Measurements from ENCODE around the gene MORN2.
A peak's percentile ranks its signal among the peaks of the same experiment; 100 is the strongest.

Gene MORN2

GRCh38 chr2:38862476-38862875 is 13.3 kb upstream of the MORN2 start:
- H3K27me3 ChIP-seq (ENCODE audit: control insufficient read depth in 1 of 2, insufficient read depth in 2 of 2, low read length in 2 of 2), result no peaks in the 10 kb centered on the region
- no peak overlapping the region for H3K4me3 ChIP-seq (ENCODE audit: low read length in 2 of 2)
- no peak overlapping the region for H3K9ac ChIP-seq (ENCODE audit: low read length in 2 of 2)
- H3K27ac ChIP-seq (ENCODE audit: low read length), result no peak overlapping the region
- H3K36me3 ChIP-seq (ENCODE audit: control insufficient read depth in 2 of 2, insufficient read depth in 2 of 2, low read length in 2 of 2), result peaks cover 31 to 37% of the 10 kb centered on the region in 2 donors
- H3K4me1 ChIP-seq (ENCODE audit: control insufficient read depth, insufficient read depth, low read length), result no peaks in the 10 kb centered on the region
- no peaks in the 10 kb centered on the region for H3K9me3 ChIP-seq (ENCODE audit: control insufficient read depth in 2 of 2, low read length in 2 of 2)

GRCh38 chr2:38863061-38863695 is 12.6 kb upstream of the MORN2 start:
- Histone ChIP-seq H3K36me3 (ENCODE audit: control insufficient read depth in 2 of 2, insufficient read depth in 2 of 2, low read length in 2 of 2) (peaks cover 27 to 37% of the 10 kb centered on the region in 2 donors), H3K27me3 (ENCODE audit: control insufficient read depth in 1 of 2, insufficient read depth in 2 of 2, low read length in 2 of 2) (no peaks in the 10 kb centered on the region), H3K4me3 (ENCODE audit: low read length in 2 of 2) (no peak overlapping the region), H3K27ac (ENCODE audit: low read length) (no peak overlapping the region), H3K9me3 (ENCODE audit: control insufficient read depth in 2 of 2, low read length in 2 of 2) (no peaks in the 10 kb centered on the region), H3K4me1 (ENCODE audit: control insufficient read depth, insufficient read depth, low read length) (no peaks in the 10 kb centered on the region), H3K9ac (ENCODE audit: low read length in 2 of 2) (no peak overlapping the region)

GRCh38 chr2:38866773-38867443 is 8.9 kb upstream of the MORN2 start:
- Histone ChIP-seq H3K4me3 (ENCODE audit: low read length in 2 of 2) (no peak overlapping the region), H3K36me3 (ENCODE audit: control insufficient read depth in 2 of 2, insufficient read depth in 2 of 2, low read length in 2 of 2) (peaks cover 8 to 18% of the 10 kb centered on the region in 2 donors), H3K27me3 (ENCODE audit: control insufficient read depth in 1 of 2, insufficient read depth in 2 of 2, low read length in 2 of 2) (no peaks in the 10 kb centered on the region), H3K9ac (ENCODE audit: low read length in 2 of 2) (no peak overlapping the region), H3K9me3 (ENCODE audit: control insufficient read depth in 2 of 2, low read length in 2 of 2) (no peaks in the 10 kb centered on the region), H3K4me1 (ENCODE audit: control insufficient read depth, insufficient read depth, low read length) (no peaks in the 10 kb centered on the region), H3K27ac (ENCODE audit: low read length) (no peak overlapping the region)

GRCh38 chr2:38871432-38871831 is 4.3 kb upstream of the MORN2 start:
- H3K4me1 ChIP-seq (ENCODE audit: control insufficient read depth, insufficient read depth, low read length), result peaks cover 8% of the 10 kb centered on the region
- H3K36me3 ChIP-seq (ENCODE audit: control insufficient read depth in 2 of 2, insufficient read depth in 2 of 2, low read length in 2 of 2), result peaks cover 0 to 3% of the 10 kb centered on the region in 2 donors
- H3K4me3 ChIP-seq (ENCODE audit: low read length in 2 of 2), result no peak overlapping the region
- H3K27me3 ChIP-seq (ENCODE audit: control insufficient read depth in 1 of 2, insufficient read depth in 2 of 2, low read length in 2 of 2), result no peaks in the 10 kb centered on the region
- H3K27ac ChIP-seq (ENCODE audit: low read length), result no peak overlapping the region
- no peaks in the 10 kb centered on the region for H3K9me3 ChIP-seq (ENCODE audit: control insufficient read depth in 2 of 2, low read length in 2 of 2)
- H3K9ac ChIP-seq (ENCODE audit: low read length in 2 of 2), result no peak overlapping the region

GRCh38 chr2:38873763-38874162 is 2.0 kb upstream of the MORN2 start:
- no peak overlapping the region for H3K4me3 ChIP-seq (ENCODE audit: low read length in 2 of 2)
- no peaks in the 10 kb centered on the region for H3K9me3 ChIP-seq (ENCODE audit: control insufficient read depth in 2 of 2, low read length in 2 of 2)
- no peaks in the 10 kb centered on the region for H3K27me3 ChIP-seq (ENCODE audit: control insufficient read depth in 1 of 2, insufficient read depth in 2 of 2, low read length in 2 of 2)
- H3K9ac ChIP-seq (ENCODE audit: low read length in 2 of 2), result no peak overlapping the region
- no peaks in the 10 kb centered on the region for H3K36me3 ChIP-seq (ENCODE audit: control insufficient read depth in 2 of 2, insufficient read depth in 2 of 2, low read length in 2 of 2)
- no peak overlapping the region for H3K27ac ChIP-seq (ENCODE audit: low read length)
- peaks cover 11% of the 10 kb centered on the region for H3K4me1 ChIP-seq (ENCODE audit: control insufficient read depth, insufficient read depth, low read length)

- Histone ChIP-seq H3K4me3 (ENCODE audit: low read length in 2 of 2) (peak overlapping the region; percentile 92 to 100), H3K9ac (ENCODE audit: low read length in 2 of 2) (peak overlapping the region; percentile 81 to 89), H3K4me1 (ENCODE audit: control insufficient read depth, insufficient read depth, low read length) (peaks cover 11% of the 10 kb centered on the region), H3K27ac (ENCODE audit: low read length) (peak overlapping the region; percentile 59), H3K27me3 (ENCODE audit: control insufficient read depth in 1 of 2, insufficient read depth in 2 of 2, low read length in 2 of 2) (no peaks in the 10 kb centered on the region), H3K9me3 (ENCODE audit: control insufficient read depth in 2 of 2, low read length in 2 of 2) (no peaks in the 10 kb centered on the region), H3K36me3 (ENCODE audit: control insufficient read depth in 2 of 2, insufficient read depth in 2 of 2, low read length in 2 of 2) (peaks cover 0 to under 1% of the 10 kb centered on the region in 2 donors)
Observed at GRCh38 chr2:38875227-38875575, 575 bp upstream of the MORN2 start.

- Histone ChIP-seq H3K9me3 (ENCODE audit: control insufficient read depth in 2 of 2, low read length in 2 of 2) (no peaks in the 10 kb centered on the region), H3K9ac (ENCODE audit: low read length in 2 of 2) (peak overlapping the region; percentile 81 to 89), H3K4me1 (ENCODE audit: control insufficient read depth, insufficient read depth, low read length) (peaks cover 11% of the 10 kb centered on the region), H3K27ac (ENCODE audit: low read length) (no peak overlapping the region), H3K36me3 (ENCODE audit: control insufficient read depth in 2 of 2, insufficient read depth in 2 of 2, low read length in 2 of 2) (peaks cover 0 to 9% of the 10 kb centered on the region in 2 donors), H3K4me3 (ENCODE audit: low read length in 2 of 2) (peak overlapping the region; percentile 92 to 100), H3K27me3 (ENCODE audit: control insufficient read depth in 1 of 2, insufficient read depth in 2 of 2, low read length in 2 of 2) (no peaks in the 10 kb centered on the region)
Observed at GRCh38 chr2:38876407-38876806, 631 bp downstream of the MORN2 start.

GRCh38 chr2:38886063-38886462 is 10.3 kb downstream of the MORN2 start:
- H3K4me3 ChIP-seq (ENCODE audit: low read length in 2 of 2), result no peak overlapping the region
- no peaks in the 10 kb centered on the region for H3K4me1 ChIP-seq (ENCODE audit: control insufficient read depth, insufficient read depth, low read length)
- no peaks in the 10 kb centered on the region for H3K9me3 ChIP-seq (ENCODE audit: control insufficient read depth in 2 of 2, low read length in 2 of 2)
- H3K27ac ChIP-seq (ENCODE audit: low read length), result no peak overlapping the region
- peaks cover 0 to 3% of the 10 kb centered on the region in 2 donors for H3K36me3 ChIP-seq (ENCODE audit: control insufficient read depth in 2 of 2, insufficient read depth in 2 of 2, low read length in 2 of 2)
- no peak overlapping the region for H3K9ac ChIP-seq (ENCODE audit: low read length in 2 of 2)
- H3K27me3 ChIP-seq (ENCODE audit: control insufficient read depth in 1 of 2, insufficient read depth in 2 of 2, low read length in 2 of 2), result no peaks in the 10 kb centered on the region

- Histone ChIP-seq H3K27ac (ENCODE audit: low read length) (no peak overlapping the region), H3K9me3 (ENCODE audit: control insufficient read depth in 2 of 2, low read length in 2 of 2) (no peaks in the 10 kb centered on the region), H3K27me3 (ENCODE audit: control insufficient read depth in 1 of 2, insufficient read depth in 2 of 2, low read length in 2 of 2) (no peaks in the 10 kb centered on the region), H3K4me1 (ENCODE audit: control insufficient read depth, insufficient read depth, low read length) (no peaks in the 10 kb centered on the region), H3K9ac (ENCODE audit: low read length in 2 of 2) (no peak overlapping the region), H3K4me3 (ENCODE audit: low read length in 2 of 2) (no peak overlapping the region), H3K36me3 (ENCODE audit: control insufficient read depth in 2 of 2, insufficient read depth in 2 of 2, low read length in 2 of 2) (no peaks in the 10 kb centered on the region)
Observed at GRCh38 chr2:38887347-38887746, 11.6 kb downstream of the MORN2 start.

- Histone ChIP-seq H3K36me3 (ENCODE audit: control insufficient read depth in 2 of 2, insufficient read depth in 2 of 2, low read length in 2 of 2) (no peaks in the 10 kb centered on the region), H3K4me1 (ENCODE audit: control insufficient read depth, insufficient read depth, low read length) (no peaks in the 10 kb centered on the region), H3K27me3 (ENCODE audit: control insufficient read depth in 1 of 2, insufficient read depth in 2 of 2, low read length in 2 of 2) (no peaks in the 10 kb centered on the region), H3K4me3 (ENCODE audit: low read length in 2 of 2) (no peak overlapping the region), H3K27ac (ENCODE audit: low read length) (no peak overlapping the region), H3K9ac (ENCODE audit: low read length in 2 of 2) (no peak overlapping the region), H3K9me3 (ENCODE audit: control insufficient read depth in 2 of 2, low read length in 2 of 2) (no peaks in the 10 kb centered on the region)
Observed at GRCh38 chr2:38887902-38888554, 12.3 kb downstream of the MORN2 start.

GRCh38 chr2:38889045-38889444 is 13.3 kb downstream of the MORN2 start:
- H3K4me1 ChIP-seq (ENCODE audit: control insufficient read depth, insufficient read depth, low read length), result no peaks in the 10 kb centered on the region
- H3K36me3 ChIP-seq (ENCODE audit: control insufficient read depth in 2 of 2, insufficient read depth in 2 of 2, low read length in 2 of 2), result no peaks in the 10 kb centered on the region
- H3K27ac ChIP-seq (ENCODE audit: low read length), result no peak overlapping the region

More at GRCh38 chr2:38889045-38889444, 13.3 kb downstream of the MORN2 start:
- H3K4me3 ChIP-seq (ENCODE audit: low read length in 2 of 2), result no peak overlapping the region
- H3K9ac ChIP-seq (ENCODE audit: low read length in 2 of 2), result no peak overlapping the region
- H3K9me3 ChIP-seq (ENCODE audit: control insufficient read depth in 2 of 2, low read length in 2 of 2), result no peaks in the 10 kb centered on the region
- no peaks in the 10 kb centered on the region for H3K27me3 ChIP-seq (ENCODE audit: control insufficient read depth in 1 of 2, insufficient read depth in 2 of 2, low read length in 2 of 2)

All from stomach smooth muscle (tissue), 2 donors.